Superior temporal gyrus (tissue), 1 donor: ENCODE results near the gene MRPL36.

Experiments
- DNase-seq: peaks from one replicate; pipeline ENCODE4 v3.0.0-alpha.2; 2016; ENCODE audit errors: extremely low spot score

The MRPL36 gene

GRCh38 chr5:1749346-1750124, 50.1 kb downstream of the MRPL36 start:
- no peak for DNase-seq

GRCh38 chr5:1748845-1749244, 50.8 kb downstream of the MRPL36 start:
- DNase-seq, result no peak
